ENCODE results near the gene ZNF609.

The ZNF609 gene

GRCh38 chr15:64460206-64460723 lies at the start of gene ZNF609:
ZNF609 (plus strand) TSS chr15:64460578; CDS start chr15:64499420, 38,842 bp downstream.
- DNase-seq: peak; percentile 95

- DNase-seq: no peak
Measured at GRCh38 chr15:64412216-64412615, 48.2 kb upstream of the ZNF609 start.

- no peak for DNase-seq
Measured at GRCh38 chr15:64422697-64423096, 37.7 kb upstream of the ZNF609 start.

- DNase-seq: no peak
Measured at GRCh38 chr15:64423970-64424369, 36.4 kb upstream of the ZNF609 start.

- DNase-seq: no peak
Measured at GRCh38 chr15:64425221-64425620, 35.2 kb upstream of the ZNF609 start.

GRCh38 chr15:64426845-64427465 lies 33.4 kb upstream of the ZNF609 start:
- no peak for DNase-seq

- DNase-seq: no peak
Measured at GRCh38 chr15:64429448-64429847, 30.9 kb upstream of the ZNF609 start.

- DNase-seq: peak; percentile 69
Measured at GRCh38 chr15:64430000-64430735, 30.2 kb upstream of the ZNF609 start.

- no peak for DNase-seq
Measured at GRCh38 chr15:64437982-64438381, 22.4 kb upstream of the ZNF609 start.

GRCh38 chr15:64438653-64439447 lies 21.5 kb upstream of the ZNF609 start:
- no peak for DNase-seq

GRCh38 chr15:64441852-64442251 lies 18.5 kb upstream of the ZNF609 start:
- DNase-seq: no peak

- DNase-seq: no peak
Measured at GRCh38 chr15:64443016-64443415, 17.4 kb upstream of the ZNF609 start.

- DNase-seq: no peak
Measured at GRCh38 chr15:64443747-64444621, 16.4 kb upstream of the ZNF609 start.

- no peak for DNase-seq
Measured at GRCh38 chr15:64444836-64445235, 15.5 kb upstream of the ZNF609 start.

GRCh38 chr15:64447536-64448315 lies 12.7 kb upstream of the ZNF609 start:
- DNase-seq: no peak

- no peak for DNase-seq
Measured at GRCh38 chr15:64452988-64453688, 7.2 kb upstream of the ZNF609 start.

- DNase-seq: no peak
Measured at GRCh38 chr15:64453689-64454037, 6.7 kb upstream of the ZNF609 start.

GRCh38 chr15:64454282-64454681 lies 6.1 kb upstream of the ZNF609 start:
- DNase-seq: no peak

- no peak for DNase-seq
Measured at GRCh38 chr15:64455961-64456371, 4.4 kb upstream of the ZNF609 start.

GRCh38 chr15:64456634-64457108 lies 3.7 kb upstream of the ZNF609 start:
- DNase-seq: no peak
